ENCODE data around the gene OSMR. TPM values are rescaled to one million over a fixed set of nuclear protein-coding genes. Genes with fewer than 3 reads are reported as not detected.

Gene OSMR
- total RNA-seq, 1 donor from 2014 or later, result 0.07 TPM

GRCh38 chr5:38891563-38891962 is 45.8 kb downstream of the OSMR start:
- Mint-ChIP-seq H3K9me3 (no peaks in the 10 kb centered on the region), H3K27ac (no peak overlapping the region), H3K4me1 (ENCODE audit: low read depth) (no peaks in the 10 kb centered on the region), H3K4me3 (ENCODE audit: low read depth) (no peak overlapping the region), H3K27me3 (ENCODE audit: low read depth) (peaks cover 14% of the 10 kb centered on the region), H3K36me3 (ENCODE audit: low read depth) (no peaks in the 10 kb centered on the region)
- no peak for DNase-seq (ENCODE audit: low spot score)
- intact Hi-C loops (cut with micrococcal nuclease), result no loop called here

DNA sequence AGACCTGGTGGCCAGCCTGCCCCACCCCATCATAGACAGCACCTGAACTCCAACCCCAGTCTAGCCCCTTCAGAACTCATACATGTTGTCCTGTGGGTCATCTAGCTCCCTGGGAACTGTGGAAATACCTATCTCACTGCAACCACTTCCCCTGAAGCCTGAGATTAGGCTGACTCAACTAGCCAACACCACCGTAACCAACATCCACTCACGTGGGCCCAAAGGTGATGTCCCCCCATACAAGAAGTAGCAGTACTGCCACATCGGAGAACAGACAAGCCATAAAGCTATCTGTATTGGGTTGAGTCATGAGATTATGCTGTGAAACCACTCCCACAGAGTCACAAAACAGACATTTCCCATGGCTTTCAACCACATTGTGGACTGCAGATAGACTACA is 46.6 kb downstream of the OSMR start:
- no peak overlapping the region for H3K4me3 Mint-ChIP-seq (ENCODE audit: low read depth)
- no peaks in the 10 kb centered on the region for H3K9me3 Mint-ChIP-seq
- peaks cover 13% of the 10 kb centered on the region for H3K27me3 Mint-ChIP-seq (ENCODE audit: low read depth)
- no peak for DNase-seq (ENCODE audit: low spot score)
- intact Hi-C loops (cut with micrococcal nuclease), result no loop called here
- no peak overlapping the region for H3K27ac Mint-ChIP-seq
- no peaks in the 10 kb centered on the region for H3K4me1 Mint-ChIP-seq (ENCODE audit: low read depth)
- no peaks in the 10 kb centered on the region for H3K36me3 Mint-ChIP-seq (ENCODE audit: low read depth)

- no peaks in the 10 kb centered on the region for H3K9me3 Mint-ChIP-seq
- no peak overlapping the region for H3K27ac Mint-ChIP-seq
- DNase-seq (ENCODE audit: low spot score), result no peak
- H3K27me3 Mint-ChIP-seq (ENCODE audit: low read depth), result peaks cover 7% of the 10 kb centered on the region
- H3K4me1 Mint-ChIP-seq (ENCODE audit: low read depth), result no peaks in the 10 kb centered on the region
- no peak overlapping the region for H3K4me3 Mint-ChIP-seq (ENCODE audit: low read depth)
- no peaks in the 10 kb centered on the region for H3K36me3 Mint-ChIP-seq (ENCODE audit: low read depth)
- intact Hi-C loops (cut with micrococcal nuclease), result no loop called here
Measured at GRCh38 chr5:38896760-38897159, 50.9 kb downstream of the OSMR start.

DNA sequence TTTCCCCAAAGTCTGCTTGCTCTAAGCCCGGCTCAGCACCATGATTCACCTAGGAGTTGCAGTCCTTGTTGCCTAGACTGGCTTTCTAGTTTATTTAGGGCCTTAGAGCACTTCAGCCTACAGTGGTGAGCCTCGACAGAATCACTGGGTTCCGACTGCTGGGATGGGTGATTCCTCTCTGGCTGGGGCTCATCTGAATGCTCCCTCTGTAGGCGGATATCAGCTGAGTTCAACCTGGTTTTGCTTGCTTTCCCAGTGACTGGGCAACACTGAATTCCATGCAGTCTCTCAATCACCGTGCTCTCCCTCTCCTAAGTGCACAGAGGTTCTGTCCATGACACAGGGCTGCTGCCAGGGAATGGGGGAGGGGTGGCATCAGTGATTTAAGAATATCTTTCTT is 54.1 kb downstream of the OSMR start:
- peaks cover 6% of the 10 kb centered on the region for H3K27me3 Mint-ChIP-seq (ENCODE audit: low read depth)
- DNase-seq (ENCODE audit: low spot score), result no peak
- H3K4me3 Mint-ChIP-seq (ENCODE audit: low read depth), result no peak overlapping the region
- no peak overlapping the region for H3K27ac Mint-ChIP-seq
- no peaks in the 10 kb centered on the region for H3K4me1 Mint-ChIP-seq (ENCODE audit: low read depth)
- H3K36me3 Mint-ChIP-seq (ENCODE audit: low read depth), result no peaks in the 10 kb centered on the region
- no peaks in the 10 kb centered on the region for H3K9me3 Mint-ChIP-seq
- intact Hi-C loops (cut with micrococcal nuclease), result no loop called here

GRCh38 chr5:38905516-38905915 is 59.7 kb downstream of the OSMR start:
- no peak for DNase-seq (ENCODE audit: low spot score)
- no peak overlapping the region for H3K27ac Mint-ChIP-seq
- H3K4me1 Mint-ChIP-seq (ENCODE audit: low read depth), result no peaks in the 10 kb centered on the region
- H3K4me3 Mint-ChIP-seq (ENCODE audit: low read depth), result no peak overlapping the region
- intact Hi-C loops (cut with micrococcal nuclease), result no loop called here
- H3K27me3 Mint-ChIP-seq (ENCODE audit: low read depth), result peaks cover 7% of the 10 kb centered on the region
- H3K9me3 Mint-ChIP-seq, result peaks cover 11% of the 10 kb centered on the region
- H3K36me3 Mint-ChIP-seq (ENCODE audit: low read depth), result no peaks in the 10 kb centered on the region

DNA sequence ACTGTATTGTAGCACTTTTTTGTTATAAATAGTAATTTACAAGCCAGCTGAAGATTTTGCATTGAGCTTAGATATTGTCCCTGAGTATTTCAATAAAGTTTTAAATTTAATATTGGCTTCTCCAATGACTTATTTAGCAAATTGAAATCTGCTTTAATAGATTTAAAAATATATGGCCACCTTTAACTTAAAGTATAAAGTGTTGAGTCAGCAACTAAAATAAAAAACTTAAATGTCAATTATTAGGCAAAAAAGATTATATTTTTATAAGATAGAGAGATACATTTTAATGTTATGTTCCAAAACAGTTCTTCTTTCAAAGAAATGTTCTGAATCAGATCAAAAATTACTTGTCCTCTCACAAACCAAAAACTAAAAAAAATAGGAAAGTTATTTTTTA is 60.7 kb downstream of the OSMR start:
- no peak for DNase-seq (ENCODE audit: low spot score)
- Mint-ChIP-seq H3K36me3 (ENCODE audit: low read depth) (no peaks in the 10 kb centered on the region), H3K4me3 (ENCODE audit: low read depth) (no peak overlapping the region), H3K27me3 (ENCODE audit: low read depth) (peaks cover 11% of the 10 kb centered on the region), H3K4me1 (ENCODE audit: low read depth) (no peaks in the 10 kb centered on the region), H3K9me3 (peaks cover 11% of the 10 kb centered on the region), H3K27ac (no peak overlapping the region)
- intact Hi-C loops (cut with micrococcal nuclease), result no loop called here

DNA sequence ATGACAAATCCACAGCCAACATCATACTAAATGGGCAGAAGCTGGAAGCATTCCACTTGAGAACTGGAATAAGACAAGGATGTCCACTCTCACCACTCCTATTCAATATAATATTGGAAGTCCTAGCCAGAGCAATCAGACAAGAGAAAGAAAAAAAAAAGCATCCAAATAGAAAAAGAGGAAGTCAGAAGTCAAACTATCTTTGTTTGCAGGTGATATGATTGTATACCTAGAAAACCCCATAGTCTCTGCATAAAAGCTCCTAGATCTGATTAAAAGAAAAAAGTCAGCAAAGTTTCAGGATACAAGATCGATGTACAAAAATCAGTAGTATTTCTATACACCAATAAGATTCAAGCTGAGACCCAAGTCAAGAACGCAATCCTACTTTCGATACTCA is 66.1 kb downstream of the OSMR start:
- Mint-ChIP-seq H3K4me1 (ENCODE audit: low read depth) (no peaks in the 10 kb centered on the region), H3K27ac (no peak overlapping the region), H3K9me3 (peaks cover 11% of the 10 kb centered on the region), H3K4me3 (ENCODE audit: low read depth) (no peak overlapping the region), H3K27me3 (ENCODE audit: low read depth) (peaks cover 18% of the 10 kb centered on the region), H3K36me3 (ENCODE audit: low read depth) (no peaks in the 10 kb centered on the region)
- no peak for DNase-seq (ENCODE audit: low spot score)
- intact Hi-C loops (cut with micrococcal nuclease), result no loop called here

DNA sequence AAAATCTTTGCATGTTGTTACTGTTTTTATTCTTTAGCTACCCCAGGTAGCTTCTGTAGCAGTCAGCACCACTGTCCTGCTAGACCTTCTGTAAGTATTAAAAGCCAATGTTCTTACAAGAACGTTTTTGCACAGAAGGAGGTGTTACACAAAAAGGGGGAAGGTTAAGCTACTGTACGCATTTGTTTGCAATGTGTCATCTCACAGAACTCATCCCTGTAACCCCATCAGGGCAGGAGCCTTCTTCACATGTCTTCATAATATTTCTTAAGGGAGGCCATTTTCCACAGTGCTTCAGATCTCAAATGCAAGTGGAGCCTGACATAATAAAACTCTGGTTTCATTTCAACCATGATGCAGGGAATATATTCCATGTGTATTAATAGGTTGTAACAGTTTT is 67.9 kb downstream of the OSMR start:
- Mint-ChIP-seq H3K4me1 (ENCODE audit: low read depth) (no peaks in the 10 kb centered on the region), H3K4me3 (ENCODE audit: low read depth) (no peak overlapping the region), H3K9me3 (peaks cover 9% of the 10 kb centered on the region), H3K36me3 (ENCODE audit: low read depth) (no peaks in the 10 kb centered on the region), H3K27me3 (ENCODE audit: low read depth) (peaks cover 22% of the 10 kb centered on the region), H3K27ac (no peak overlapping the region)
- DNase-seq (ENCODE audit: low spot score), result no peak
- intact Hi-C loops (cut with micrococcal nuclease), result no loop called here

GRCh38 chr5:38916802-38917201 is 71.0 kb downstream of the OSMR start:
- intact Hi-C loops (cut with micrococcal nuclease), result no loop called here
- Mint-ChIP-seq H3K9me3 (no peaks in the 10 kb centered on the region), H3K27me3 (ENCODE audit: low read depth) (peaks cover 23% of the 10 kb centered on the region), H3K4me1 (ENCODE audit: low read depth) (no peaks in the 10 kb centered on the region), H3K4me3 (ENCODE audit: low read depth) (no peak overlapping the region), H3K36me3 (ENCODE audit: low read depth) (no peaks in the 10 kb centered on the region), H3K27ac (no peak overlapping the region)
- no peak for DNase-seq (ENCODE audit: low spot score)

GRCh38 chr5:38921174-38921573 is 75.4 kb downstream of the OSMR start:
- no peak for DNase-seq (ENCODE audit: low spot score)
- Mint-ChIP-seq H3K9me3 (no peaks in the 10 kb centered on the region), H3K4me1 (ENCODE audit: low read depth) (no peaks in the 10 kb centered on the region), H3K4me3 (ENCODE audit: low read depth) (no peak overlapping the region), H3K27me3 (ENCODE audit: low read depth) (peaks cover 28% of the 10 kb centered on the region), H3K36me3 (ENCODE audit: low read depth) (no peaks in the 10 kb centered on the region), H3K27ac (no peak overlapping the region)
- intact Hi-C loops (cut with micrococcal nuclease), result no loop called here

GRCh38 chr5:38922199-38922598 is 76.4 kb downstream of the OSMR start:
- Mint-ChIP-seq H3K36me3 (ENCODE audit: low read depth) (no peaks in the 10 kb centered on the region), H3K4me3 (ENCODE audit: low read depth) (no peak overlapping the region), H3K27ac (no peak overlapping the region), H3K27me3 (ENCODE audit: low read depth) (peaks cover 32% of the 10 kb centered on the region), H3K4me1 (ENCODE audit: low read depth) (no peaks in the 10 kb centered on the region), H3K9me3 (no peaks in the 10 kb centered on the region)
- DNase-seq (ENCODE audit: low spot score), result peak; percentile 22
- intact Hi-C loops (cut with micrococcal nuclease), result loop anchor here (2.0 kb wide), 1 partner anchor 481 kb away; no protein-coding TSS in a partner anchor

GRCh38 chr5:38923661-38924451 is 78.0 kb downstream of the OSMR start:
- no peaks in the 10 kb centered on the region for H3K4me1 Mint-ChIP-seq (ENCODE audit: low read depth)
- no peak overlapping the region for H3K27ac Mint-ChIP-seq
- intact Hi-C loops (cut with micrococcal nuclease), result loop anchor here (2.0 kb wide), 1 partner anchor 483 kb away; no protein-coding TSS in a partner anchor
- H3K4me3 Mint-ChIP-seq (ENCODE audit: low read depth), result no peak overlapping the region
- peaks cover 32% of the 10 kb centered on the region for H3K27me3 Mint-ChIP-seq (ENCODE audit: low read depth)
- peaks cover 6% of the 10 kb centered on the region for H3K9me3 Mint-ChIP-seq
- no peaks in the 10 kb centered on the region for H3K36me3 Mint-ChIP-seq (ENCODE audit: low read depth)
- no peak for DNase-seq (ENCODE audit: low spot score)

GRCh38 chr5:38925154-38925925 is 79.5 kb downstream of the OSMR start:
- Mint-ChIP-seq H3K36me3 (ENCODE audit: low read depth) (no peaks in the 10 kb centered on the region), H3K27ac (no peak overlapping the region), H3K27me3 (ENCODE audit: low read depth) (peaks cover 30% of the 10 kb centered on the region), H3K9me3 (peaks cover 6% of the 10 kb centered on the region), H3K4me1 (ENCODE audit: low read depth) (no peaks in the 10 kb centered on the region), H3K4me3 (ENCODE audit: low read depth) (no peak overlapping the region)
- DNase-seq (ENCODE audit: low spot score), result no peak
- intact Hi-C loops (cut with micrococcal nuclease), result no loop called here

Data from activated T-helper 2 cell treated with anti-CD3 and anti-CD28 coated beads, Interferon-gamma antibody, Interleukin-2, Interleukin-4, amounts not matched to agents 10 μg/mL and 5 μg/mL and 100 μg/mL, durations not matched to agents 14 hours and 24 hours and 36 hours (primary cell).